ENCODE data around the gene ISCA2. TPM values are rescaled to one million over a fixed set of nuclear protein-coding genes. Genes with fewer than 3 reads are reported as not detected.
A peak's percentile ranks its signal among the peaks of the same experiment; 100 is the strongest.

The ISCA2 gene
- total and polyA plus RNA-seq, 11 donors: 10.8 to 45.8 (median 35.5) TPM

DNA sequence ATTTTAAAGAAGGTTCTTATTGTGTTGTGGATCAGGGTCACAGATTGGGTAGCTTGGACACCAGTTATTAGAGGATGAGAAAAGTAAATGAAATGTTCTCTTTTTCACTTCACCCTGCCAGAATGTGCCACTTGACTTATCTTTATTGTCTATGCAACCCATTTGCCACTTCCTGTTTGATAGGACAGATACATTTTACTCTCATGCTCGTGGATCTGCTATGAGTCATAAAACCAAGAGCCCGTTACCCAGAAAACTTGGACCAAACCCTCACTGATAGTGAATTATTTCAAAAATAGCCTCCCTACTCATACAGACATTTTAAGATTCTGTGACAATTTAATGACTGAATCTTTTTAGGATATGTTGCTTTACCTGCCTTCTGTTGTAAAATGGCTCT, 1.8 kb downstream of the ISCA2 start:
- H3K27me3 ChIP-seq: no peaks in the 10 kb centered on the region
- WGBS, 4 donors: 29 to 37% (median 34%) methylated on average over 2 of the region's 2 CpGs
- H3K4me1 ChIP-seq: peaks cover 0 to 45% (median 28%) of the 10 kb centered on the region in 12 donors
- no peak overlapping the region for H3K4me3 ChIP-seq
- intact Hi-C loops (cut with DNase I): loop anchor here in 2 of 10 donors (10.0 kb wide), 2 partner anchors 99 to 119 kb away; partner anchors contain the start of gene LTBP2 (in 1 of the 2)
- no peaks in the 10 kb centered on the region for H3K9me3 ChIP-seq
- peaks cover 0 to 41% (median 21%) of the 10 kb centered on the region in 9 donors for H3K36me3 ChIP-seq
- peak overlapping the region in 3 of 12 donors; percentile 15 to 51 (median 17) for H3K27ac ChIP-seq
- DNase-seq (no peak), ATAC-seq (no peak)
- TF ChIP-seq, protein P1, sequence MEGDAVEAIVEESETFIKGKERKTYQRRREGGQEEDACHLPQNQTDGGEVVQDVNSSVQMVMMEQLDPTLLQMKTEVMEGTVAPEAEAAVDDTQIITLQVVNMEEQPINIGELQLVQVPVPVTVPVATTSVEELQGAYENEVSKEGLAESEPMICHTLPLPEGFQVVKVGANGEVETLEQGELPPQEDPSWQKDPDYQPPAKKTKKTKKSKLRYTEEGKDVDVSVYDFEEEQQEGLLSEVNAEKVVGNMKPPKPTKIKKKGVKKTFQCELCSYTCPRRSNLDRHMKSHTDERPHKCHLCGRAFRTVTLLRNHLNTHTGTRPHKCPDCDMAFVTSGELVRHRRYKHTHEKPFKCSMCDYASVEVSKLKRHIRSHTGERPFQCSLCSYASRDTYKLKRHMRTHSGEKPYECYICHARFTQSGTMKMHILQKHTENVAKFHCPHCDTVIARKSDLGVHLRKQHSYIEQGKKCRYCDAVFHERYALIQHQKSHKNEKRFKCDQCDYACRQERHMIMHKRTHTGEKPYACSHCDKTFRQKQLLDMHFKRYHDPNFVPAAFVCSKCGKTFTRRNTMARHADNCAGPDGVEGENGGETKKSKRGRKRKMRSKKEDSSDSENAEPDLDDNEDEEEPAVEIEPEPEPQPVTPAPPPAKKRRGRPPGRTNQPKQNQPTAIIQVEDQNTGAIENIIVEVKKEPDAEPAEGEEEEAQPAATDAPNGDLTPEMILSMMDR (IDR thresholded peaks at IDR 0.05): no peak
- TF ChIP-seq POLR2A (IDR thresholded peaks at IDR 0.05): no peak

DNA sequence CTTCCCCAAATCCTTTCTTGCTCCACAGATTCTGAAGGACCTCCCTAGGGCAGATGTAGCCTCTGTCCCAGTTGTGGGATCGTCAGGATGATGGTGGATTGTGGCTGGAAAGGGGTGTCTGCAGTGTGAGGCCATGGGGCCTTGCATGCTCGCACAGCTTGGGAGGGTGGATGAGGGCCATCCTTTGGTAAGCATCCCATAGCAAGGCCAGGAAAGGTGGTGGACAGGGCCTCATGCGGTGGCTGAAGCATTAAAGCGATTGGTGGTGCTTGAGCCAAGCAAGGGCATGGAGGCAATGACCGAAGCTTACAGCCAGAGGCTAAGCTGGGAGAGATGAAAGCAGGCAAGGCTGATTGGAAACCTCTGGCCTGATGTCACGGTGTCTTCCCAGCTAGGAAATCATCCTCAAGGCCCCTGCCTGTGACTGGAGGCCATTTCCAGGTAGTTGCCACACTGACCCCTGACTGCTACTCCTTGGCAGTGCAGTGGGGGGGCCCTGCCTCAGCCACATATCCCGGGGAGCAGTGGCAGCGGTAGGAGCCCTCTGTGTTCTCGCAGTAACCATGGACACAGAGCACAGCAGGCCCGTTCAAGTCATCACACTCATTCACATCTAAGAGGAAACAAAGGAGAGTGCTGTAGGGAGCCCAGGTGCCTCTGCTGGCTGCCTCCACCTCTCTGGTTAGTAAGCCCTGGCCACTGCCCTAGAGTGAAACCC, 7.0 kb downstream of the ISCA2 start:
- Histone ChIP-seq H3K9me3 (no peaks in the 10 kb centered on the region), H3K4me1 (peaks cover 0 to 13% (median 4%) of the 10 kb centered on the region in 12 donors), H3K27me3 (no peaks in the 10 kb centered on the region), H3K36me3 (peaks cover 0 to 73% (median 40%) of the 10 kb centered on the region in 9 donors), H3K4me3 (no peak overlapping the region), H3K27ac (no peak overlapping the region)
- no peak for TF ChIP-seq POLR2A (IDR thresholded peaks at IDR 0.05)
- TF ChIP-seq, protein P1 (IDR thresholded peaks at IDR 0.05): no peak
- intact Hi-C loops (cut with DNase I): loop anchor here in 7 of 10 donors (5.0 to 10.0 kb wide), 3 partner anchors 102 to 304 kb away; partner anchors contain the start of gene LTBP2 (in 6 of the 7)
- ATAC-seq (peak in 1 of 4 donors; percentile 10), DNase-seq (peak in 1 of 5 donors; percentile 38)
- WGBS, 4 donors: 87 to 90% (median 88%) methylated on average over 9 to 10 of the region's 10 CpGs

DNA sequence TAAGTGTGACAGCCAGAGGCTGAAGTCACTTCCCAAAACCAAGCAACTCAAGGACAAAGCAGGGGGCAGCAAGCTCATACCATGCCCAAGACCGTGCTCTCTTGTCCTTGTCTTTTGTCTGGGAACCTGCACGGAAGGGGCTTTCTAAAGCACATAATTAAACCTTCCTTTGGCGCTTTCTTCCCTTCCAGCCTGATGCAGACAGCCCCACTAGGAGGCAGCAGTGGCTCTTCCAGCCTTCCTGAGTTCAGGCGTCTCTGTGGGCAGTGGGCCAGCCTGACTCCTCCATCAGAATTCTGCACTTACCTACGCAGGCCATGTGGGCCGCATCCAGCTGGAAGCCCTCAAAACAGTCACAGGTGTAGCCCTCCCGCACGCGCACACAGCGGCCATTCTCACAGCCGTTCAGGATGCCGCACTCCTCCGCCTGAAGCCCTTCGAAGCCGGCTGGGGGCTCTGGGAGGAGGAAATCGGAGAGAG, 7.6 kb downstream of the ISCA2 start:
- no peak for TF ChIP-seq POLR2A (IDR thresholded peaks at IDR 0.05)
- TF ChIP-seq, protein P1 (IDR thresholded peaks at IDR 0.05): peak; percentile 25 to 68 (median 51)
- H3K27ac ChIP-seq: no peak overlapping the region
- intact Hi-C loops (cut with DNase I): loop anchor here in 7 of 10 donors (5.0 to 10.0 kb wide), 3 partner anchors 101 to 304 kb away; partner anchors contain the start of gene LTBP2 (in 6 of the 7)
- peaks cover 0 to 73% (median 34%) of the 10 kb centered on the region in 9 donors for H3K36me3 ChIP-seq
- DNase-seq: peak; percentile 49 to 80 (median 68)
- H3K4me3 ChIP-seq: no peak overlapping the region
- WGBS, 4 donors: 39 to 44% (median 42%) methylated on average over 16 of the region's 16 CpGs
- peak; percentile 5 to 65 (median 38) for ATAC-seq
- no peaks in the 10 kb centered on the region for H3K27me3 ChIP-seq
- no peaks in the 10 kb centered on the region for H3K9me3 ChIP-seq
- H3K4me1 ChIP-seq: peaks cover 0 to 8% (median 0%) of the 10 kb centered on the region in 12 donors

DNA sequence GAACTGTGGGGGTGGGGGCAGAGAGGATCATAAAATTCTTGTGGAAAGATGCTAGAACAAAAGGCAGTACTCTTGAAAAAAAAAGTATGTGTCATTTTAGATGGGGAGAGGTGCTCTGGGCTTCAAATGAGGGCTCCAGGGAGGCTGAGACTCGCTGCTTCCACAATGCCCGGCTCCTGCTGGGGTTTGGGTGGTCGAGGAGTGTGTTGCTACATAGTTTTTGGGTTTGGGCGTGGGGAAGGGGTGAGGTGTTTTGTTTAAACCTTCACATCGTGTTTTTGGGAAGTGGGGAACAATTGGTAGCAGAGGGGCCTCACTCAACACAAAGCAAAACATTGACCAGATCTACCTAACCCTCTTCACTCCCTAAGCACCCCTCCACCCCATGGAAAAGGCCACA, 8.1 kb downstream of the ISCA2 start:
- intact Hi-C loops (cut with DNase I): loop anchor here in 7 of 10 donors (5.0 to 10.0 kb wide), 3 partner anchors 101 to 303 kb away; partner anchors contain the start of gene LTBP2 (in 6 of the 7)
- H3K4me1 ChIP-seq: peaks cover 0 to 8% (median 0%) of the 10 kb centered on the region in 12 donors
- no peak overlapping the region for H3K4me3 ChIP-seq
- no peak overlapping the region for H3K27ac ChIP-seq
- no peaks in the 10 kb centered on the region for H3K27me3 ChIP-seq
- DNase-seq: no peak
- TF ChIP-seq, protein P1 (IDR thresholded peaks at IDR 0.05): no peak
- no peak for TF ChIP-seq POLR2A (IDR thresholded peaks at IDR 0.05)
- WGBS, 4 donors: 61 to 83% (median 72%) methylated on average over 5 of the region's 5 CpGs
- H3K36me3 ChIP-seq: peaks cover 0 to 73% (median 29%) of the 10 kb centered on the region in 9 donors
- ATAC-seq: no peak
- H3K9me3 ChIP-seq: no peaks in the 10 kb centered on the region

All from heart left ventricle (tissue), 16 donors.